HG03025 (cell line): ENCODE results near the gene ALDH16A1.

ENCODE experiments used
- ATAC-seq: cut with Tn5 transposase; IDR thresholded peaks from one replicate; pipeline ENCODE4 v1.9.1; 2021; ENCODE audit warnings: mild to moderate bottlenecking, moderate library complexity; ENCODE audit not compliant: unreplicated experiment, low FRiP score

The ALDH16A1 gene

GRCh38 chr19:49423071-49423984, 29.7 kb upstream of the ALDH16A1 start, which contains the start of gene PTH2:
PTH2 (minus strand) TSS chr19:49423441; CDS start chr19:49423339, 102 bp downstream.
- no peak for ATAC-seq

- ATAC-seq, result no peak
These were observed 29.1 kb upstream of the ALDH16A1 start for GRCh38 chr19:49423985-49424303.

GRCh38 chr19:49425178-49425577, 27.8 kb upstream of the ALDH16A1 start, which contains the start of gene GFY:
GFY (plus strand) TSS chr19:49425388; CDS start chr19:49426431, 1,043 bp downstream.
- ATAC-seq, result no peak

- ATAC-seq, result no peak
These were observed 27.0 kb upstream of the ALDH16A1 start for GRCh38 chr19:49425922-49426592.

GRCh38 chr19:49427339-49427738, 25.7 kb upstream of the ALDH16A1 start:
- no peak for ATAC-seq

GRCh38 chr19:49427855-49428546, 25.0 kb upstream of the ALDH16A1 start:
- ATAC-seq, result no peak

GRCh38 chr19:49428547-49429451, 24.2 kb upstream of the ALDH16A1 start:
- no peak for ATAC-seq

GRCh38 chr19:49430172-49430677, 22.8 kb upstream of the ALDH16A1 start:
- ATAC-seq, result no peak

GRCh38 chr19:49430678-49431329, 22.2 kb upstream of the ALDH16A1 start:
- ATAC-seq, result no peak

- ATAC-seq, result no peak
These were observed 21.7 kb upstream of the ALDH16A1 start for GRCh38 chr19:49431330-49431749.

- no peak for ATAC-seq
These were observed 20.6 kb upstream of the ALDH16A1 start for GRCh38 chr19:49432141-49433073.

GRCh38 chr19:49433240-49433901, 19.7 kb upstream of the ALDH16A1 start:
- no peak for ATAC-seq

- no peak for ATAC-seq
These were observed 18.0 kb upstream of the ALDH16A1 start for GRCh38 chr19:49434907-49435583.

GRCh38 chr19:49435670-49436069, 17.4 kb upstream of the ALDH16A1 start:
- ATAC-seq, result no peak

- ATAC-seq, result no peak
These were observed 16.5 kb upstream of the ALDH16A1 start for GRCh38 chr19:49436381-49437017.

- no peak for ATAC-seq
These were observed 15.8 kb upstream of the ALDH16A1 start for GRCh38 chr19:49437231-49437630.

- no peak for ATAC-seq
These were observed 14.8 kb upstream of the ALDH16A1 start for GRCh38 chr19:49438261-49438660.
